ENCODE measurements around the gene ASB2. TPM values are rescaled to one million over a fixed set of nuclear protein-coding genes. Genes with fewer than 3 reads are reported as not detected.

The ASB2 gene
- total RNA-seq, 1 experiment from 2014 or later, result 0.35 TPM

DNA sequence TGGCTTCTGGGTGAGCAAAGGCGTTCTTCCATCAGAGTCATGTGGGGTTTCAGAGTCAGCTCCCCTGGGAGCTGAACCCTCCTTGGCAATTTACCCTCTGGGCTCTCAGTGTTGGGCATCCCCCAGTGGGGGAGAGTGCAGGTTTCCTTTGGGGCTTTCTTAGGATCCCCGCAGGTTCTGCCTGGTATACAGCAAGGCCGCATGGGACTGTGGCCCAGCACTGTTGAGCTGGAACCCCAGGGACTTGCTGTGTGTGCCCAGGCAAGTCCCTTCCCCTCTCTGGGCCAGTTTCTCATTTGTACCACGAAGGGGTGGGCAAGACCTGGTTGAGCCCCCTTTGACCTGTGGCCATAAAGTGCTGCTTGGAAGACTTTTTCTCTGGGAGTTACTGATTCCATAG is 43.7 kb downstream of the ASB2 start:
- Histone ChIP-seq H3K9ac (ENCODE audit: extremely low read depth, insufficient read length, low read length) (no peak overlapping the region), H3T11ph (ENCODE audit: low read length) (no peak overlapping the region), H2BK20ac (ENCODE audit: low read depth, low read length, poor library complexity, severe bottlenecking) (no peak overlapping the region), H3K14ac (ENCODE audit: insufficient read depth, low read length) (no peak overlapping the region; the same call in 1 of the 2 replicates), H2AFZ (ENCODE audit: low read length) (no peak overlapping the region), H2BK15ac (ENCODE audit: low read depth, low read length) (no peak overlapping the region), H3K79me2 (ENCODE audit: insufficient read depth, low read length) (no peaks in the 10 kb centered on the region), H3K27ac (ENCODE audit: insufficient read length, low read depth, low read length) (no peak overlapping the region), H2BK5ac (ENCODE audit: insufficient read length, low read length) (no peak overlapping the region), H3K4me2 (ENCODE audit: insufficient read depth, insufficient read length, low read length) (no peak overlapping the region), H3K23me2 (ENCODE audit: insufficient read length, low read depth, low read length, poor library complexity, severe bottlenecking) (no peaks in the 10 kb centered on the region), H4K20me1 (ENCODE audit: control insufficient read depth, insufficient read depth, insufficient read length) (no peaks in the 10 kb centered on the region), H2BK12ac (ENCODE audit: insufficient read length, low read depth, low read length) (no peak overlapping the region), H4K91ac (ENCODE audit: insufficient read length, low read depth, low read length) (no peak overlapping the region), H3K79me1 (ENCODE audit: insufficient read depth, low read depth, low read length, poor library complexity, severe bottlenecking) (no peaks in the 10 kb centered on the region), H2BK120ac (ENCODE audit: low read depth, low read length, poor library complexity, severe bottlenecking) (no peak overlapping the region), H4K8ac (replicated peaks; ENCODE audit: insufficient read length, low read depth, low read length) (no peak overlapping the region), H3K56ac (ENCODE audit: insufficient read length, low read depth, low read length) (no peak overlapping the region), H3K4ac (ENCODE audit: low read depth, low read length) (no peak overlapping the region), H3K23ac (ENCODE audit: insufficient read length, low read depth, low read length) (no peak overlapping the region), H3K27me3 (ENCODE audit: insufficient read depth, low read length) (no peaks in the 10 kb centered on the region), H3K18ac (ENCODE audit: insufficient read length, low read depth, low read length) (no peak overlapping the region), H4K5ac (ENCODE audit: insufficient read length, low read depth, low read length) (no peak overlapping the region), H3K4me1 (ENCODE audit: insufficient read depth, low read length) (no peaks in the 10 kb centered on the region), H3K9me3 (ENCODE audit: control insufficient read depth, low read depth, low read length) (no peaks in the 10 kb centered on the region), H2AK5ac (ENCODE audit: insufficient read length, low read length) (no peak overlapping the region)
- DNase-seq, result no peak
- no peak overlapping the region; a peak in 1 of 7 replicates for H3K27ac Mint-ChIP-seq
- peaks cover 10% of the 10 kb centered on the region for H3K27me3 Mint-ChIP-seq (ENCODE audit: low read depth)
- no peak overlapping the region for H3K4me3 Mint-ChIP-seq
- no CpG with 5 or more reads among the region's 4 CpGs for WGBS (ENCODE audit: extremely low coverage, insufficient read length, low lambda C conversion rate)
- TF ChIP-seq CTCF (conservative IDR thresholded peaks at IDR 0.05), result no peak
- peaks cover 2 to 10% of the 10 kb centered on the region in 2 experiments; a peak in 3 of 4 replicates for H3K4me1 Mint-ChIP-seq
- H3K9me3 Mint-ChIP-seq, result no peaks in the 10 kb centered on the region
- H3K36me3 Mint-ChIP-seq (ENCODE audit: insufficient read depth in 1 of 3, low read depth in 3 of 3), result no peaks in the 10 kb centered on the region
